HG02763 (cell line): ENCODE results near the gene ARL8B.
"Not testable (repeated sequence)": the region's sequence is repeated elsewhere in the genome, so short reads cannot be mapped to it uniquely, and the experiment has no call there.

Source experiments
- ATAC-seq: cut with Tn5 transposase; IDR thresholded peaks from one replicate; pipeline ENCODE4 v1.9.1; 2021; ENCODE audit warnings: mild to moderate bottlenecking, moderate library complexity; ENCODE audit not compliant: unreplicated experiment

Gene ARL8B

GRCh38 chr3:5110337-5110736 is 11.8 kb upstream of the ARL8B start:
- ATAC-seq: no peak

- no peak for ATAC-seq
Observed at GRCh38 chr3:5112043-5112442, 10.0 kb upstream of the ARL8B start.

GRCh38 chr3:5113726-5114125 is 8.4 kb upstream of the ARL8B start:
- ATAC-seq: not testable (repeated sequence)

- ATAC-seq: no peak
Observed at GRCh38 chr3:5115506-5116162, 6.5 kb upstream of the ARL8B start.

- no peak for ATAC-seq
Observed at GRCh38 chr3:5116538-5116937, 5.6 kb upstream of the ARL8B start.

GRCh38 chr3:5120446-5120845 is 1.6 kb upstream of the ARL8B start:
- ATAC-seq: no peak

GRCh38 chr3:5122741-5123706 is 932 bp downstream of the ARL8B start:
- ATAC-seq: peak; percentile 5

- ATAC-seq: no peak
Observed at GRCh38 chr3:5123937-5124336, 1.8 kb downstream of the ARL8B start.

- no peak for ATAC-seq
Observed at GRCh38 chr3:5126586-5126985, 4.5 kb downstream of the ARL8B start.

- no peak for ATAC-seq
Observed at GRCh38 chr3:5128849-5129248, 6.8 kb downstream of the ARL8B start.

GRCh38 chr3:5133239-5134018 is 11.3 kb downstream of the ARL8B start:
- ATAC-seq: no peak

- no peak for ATAC-seq
Observed at GRCh38 chr3:5134019-5134391, 11.9 kb downstream of the ARL8B start.

GRCh38 chr3:5134499-5134898 is 12.4 kb downstream of the ARL8B start:
- ATAC-seq: no peak

- ATAC-seq: peak; percentile 70
Observed at GRCh38 chr3:5136211-5136918, 14.3 kb downstream of the ARL8B start.

- ATAC-seq: peak; percentile 14
Observed at GRCh38 chr3:5136919-5137429, 14.9 kb downstream of the ARL8B start.

GRCh38 chr3:5138214-5138981 is 16.3 kb downstream of the ARL8B start:
- ATAC-seq: no peak

GRCh38 chr3:5140230-5140621 is 18.1 kb downstream of the ARL8B start:
- ATAC-seq: peak; percentile 32

- no peak for ATAC-seq
Observed at GRCh38 chr3:5140839-5141238, 18.7 kb downstream of the ARL8B start.

GRCh38 chr3:5141760-5142159 is 19.7 kb downstream of the ARL8B start:
- ATAC-seq: no peak

GRCh38 chr3:5143464-5143863 is 21.4 kb downstream of the ARL8B start:
- no peak for ATAC-seq
